NT2/D1 (cell line): Measurements from ENCODE around the gene TNS2.

Experiments used
- SUZ12 ChIP-seq: IDR thresholded peaks from 2 replicates; pipeline ENCODE4 v1.6.1; 2011; ENCODE audit not compliant: insufficient read length, insufficient read depth; ENCODE audit errors: extremely low read depth
- YY1 ChIP-seq: IDR thresholded peaks from 2 replicates; pipeline ENCODE4 v1.6.1; 2011; ENCODE audit not compliant: insufficient read length, insufficient read depth
- ZNF274 ChIP-seq: IDR thresholded peaks from 2 replicates; pipeline ENCODE4 v1.6.1; 2011; ENCODE audit warnings: mild to moderate bottlenecking, low read depth, low read length

GRCh38 chr12:53005215-53005985 lies 44.5 kb upstream of the TNS2 start:
- TF ChIP-seq ZNF274 (no peak), YY1 (no peak), SUZ12 (no peak)
